K562 (cell line): Measurements from ENCODE around the gene ID1. TPM values are rescaled to one million over a fixed set of nuclear protein-coding genes. Genes with fewer than 3 reads are reported as not detected.

Experiments used
- CEBPG ChIP-seq, 3 experiments: fragments of 200-800 bp in 1 of 3; sonication (Bioruptor generic) in 1 of 3; sonication (generic) in 1 of 3; formaldehyde crosslinking in 1 of 3; IDR thresholded peaks in 2 of 3; conservative IDR thresholded peaks in 1 of 3; 2 replicates each; pipeline versions ENCODE4 v1.6.1 to v1.8.0; 2016 to 2022; ENCODE audit warnings: missing compliant biosample characterization in 2 of 3, missing genetic modification characterization in 2 of 3, mild to moderate bottlenecking in 1 of 3, missing genetic modification reagents in 1 of 3
- CTBP1 ChIP-seq: fragments of 450-650 bp; IDR thresholded peaks from 2 replicates; pipeline ENCODE4 v1.6.1; 2016; ENCODE audit warnings: borderline replicate concordance
- FOSL1 ChIP-seq: fragments of 200-800 bp; sonication (Bioruptor generic); conservative IDR thresholded peaks from 2 replicates; pipeline ENCODE4 v1.6.1; 2016; ENCODE audit warnings: missing genetic modification characterization, missing compliant biosample characterization
- JUN ChIP-seq, 2 experiments: sonication (generic) in 1 of 2; formaldehyde crosslinking in 1 of 2; IDR thresholded peaks; 2 replicates each; pipeline versions ENCODE4 v1.6.1 to v1.8.0; 2012 to 2022; ENCODE audit warnings: borderline replicate concordance in 2 of 2, mild to moderate bottlenecking in 2 of 2, improper control_type of control experiment in 1 of 2, low read depth in 1 of 2, low read length in 1 of 2, missing genetic modification reagents in 1 of 2
- NR3C1 ChIP-seq: sonication (generic); formaldehyde crosslinking; IDR thresholded peaks from 2 replicates; pipeline ENCODE4 v1.8.1; 2022; ENCODE audit warnings: missing genetic modification reagents
- SRF ChIP-seq, 2 experiments: fragments of 250-450, 450-650 bp in 1 of 2; sonication (Bioruptor Pico) in 1 of 2; sonication (generic) in 1 of 2; formaldehyde crosslinking; IDR thresholded peaks; 2 replicates each; pipeline versions ENCODE4 v1.5.0 to v1.5.1; 2020 to 2022; ENCODE audit warnings: mild to moderate bottlenecking in 1 of 2, missing genetic modification reagents in 1 of 2
- ZNF3 ChIP-seq: fragments of 250-450 bp; sonication (Bioruptor Pico); IDR thresholded peaks from 2 replicates; pipeline ENCODE4 v1.5.0; 2021; ENCODE audit warnings: mild to moderate bottlenecking, moderate library complexity
- ZNF764 ChIP-seq: fragments of 250-450 bp; sonication (Bioruptor Pico); IDR thresholded peaks from 2 replicates; pipeline ENCODE4 v1.4.0; 2020; ENCODE audit warnings: low read depth, mild to moderate bottlenecking, moderate library complexity
- polyA plus RNA-seq, 8 experiments: library from polyadenylated mRNA; depleted of rRNA in 4 of 8; stranded (reverse) in 5 of 8; unstranded in 3 of 8; fragments of >200 nt; fragmentation: Nextera tagmentation in 2 of 8; fragmentation: Illumina TruSeq in 1 of 8; extraction: Ambion mirVana in 2 of 8; extraction: Trizol in 1 of 8; gene quantifications; 2 replicates each; pipeline versions ENCODE4 v1.2.1 to v1.2.3, GENCODE V29; 2011 to 2014; ENCODE audit warnings: inconsistent platforms in 1 of 8, missing spikeins in 1 of 8
- total RNA-seq, 7 experiments: library from RNA; depleted of rRNA in 6 of 7; stranded (reverse); fragments of >200 nt in 6 of 7; fragmentation: Illumina TruSeq in 2 of 7; extraction: Trizol in 2 of 7; gene quantifications; 2 replicates each; pipeline versions ENCODE4 v1.2.1 to v1.2.3, GENCODE V29; 2011 to 2021; ENCODE audit warnings: low replicate concordance in 1 of 7
- TF ChIP-seq, protein P1 (sequence below), 2 experiments: fragments of 450-650 bp in 1 of 2; sonication (generic) in 1 of 2; formaldehyde crosslinking in 1 of 2; IDR thresholded peaks; 2 replicates each; pipeline versions ENCODE4 v1.7.1 to v1.9.0; 2016 to 2022; ENCODE audit warnings: inconsistent platforms in 1 of 2, mild to moderate bottlenecking in 1 of 2, missing genetic modification reagents in 1 of 2
- TF ChIP-seq, protein P2 (sequence below), 3 experiments: IDR thresholded peaks in 2 of 3; conservative IDR thresholded peaks in 1 of 3; 2 replicates each; pipeline ENCODE4 v1.5.1; 2011 to 2012; ENCODE audit warnings: low read length in 3 of 3, mild to moderate bottlenecking in 3 of 3, control low read depth in 2 of 3, improper control_type of control experiment in 1 of 3, inconsistent platforms in 1 of 3, low read depth in 1 of 3, mixed read lengths in 1 of 3, moderate library complexity in 1 of 3; ENCODE audit not compliant: insufficient read depth in 2 of 3

Gene ID1
- total and polyA plus RNA-seq, 9 of the 15 experiments (the other 6 are each of a cell fraction or from before 2014, with no cell fraction given), result 1.4 to 358 (median 65.0) TPM

DNA sequence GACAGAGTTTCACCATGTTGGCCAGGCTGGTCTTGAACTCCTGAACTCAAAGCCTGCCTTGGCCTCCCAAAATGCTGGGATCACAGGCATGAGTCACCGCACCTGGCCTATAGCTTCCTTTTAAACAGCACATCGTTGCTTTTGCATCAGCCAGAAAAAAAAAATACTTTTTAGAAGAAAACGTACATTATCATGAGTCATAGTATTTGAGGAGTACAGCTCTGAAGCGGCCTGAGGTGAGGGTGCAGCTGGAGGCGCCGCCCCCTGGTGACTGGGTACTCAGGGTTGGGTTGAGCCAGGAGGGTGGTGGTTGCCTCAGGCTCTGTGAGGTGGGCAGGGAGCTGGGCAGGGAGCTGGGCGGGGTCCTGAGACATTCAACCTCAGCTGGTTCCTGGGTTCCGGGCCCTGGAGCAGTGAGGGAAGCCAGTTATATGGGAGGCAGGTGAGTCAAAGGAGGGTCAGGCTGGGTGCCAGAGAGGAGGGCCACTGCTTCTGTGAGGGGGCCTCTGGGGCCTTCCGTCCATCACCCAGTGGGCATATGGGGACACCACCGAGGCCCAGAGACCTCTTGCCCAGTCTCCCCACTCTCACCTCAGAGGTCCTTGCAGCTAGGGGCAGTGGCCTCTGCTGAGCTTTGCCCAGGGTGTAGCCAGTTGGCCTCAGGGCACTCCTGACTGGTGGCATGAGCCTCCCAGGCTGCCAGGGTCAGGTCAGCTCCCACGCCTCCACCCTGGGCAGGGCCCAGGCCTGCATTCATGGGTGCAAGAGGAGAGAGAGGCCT, 11.7 kb upstream of the ID1 start (continued):
- TF ChIP-seq, protein P1, sequence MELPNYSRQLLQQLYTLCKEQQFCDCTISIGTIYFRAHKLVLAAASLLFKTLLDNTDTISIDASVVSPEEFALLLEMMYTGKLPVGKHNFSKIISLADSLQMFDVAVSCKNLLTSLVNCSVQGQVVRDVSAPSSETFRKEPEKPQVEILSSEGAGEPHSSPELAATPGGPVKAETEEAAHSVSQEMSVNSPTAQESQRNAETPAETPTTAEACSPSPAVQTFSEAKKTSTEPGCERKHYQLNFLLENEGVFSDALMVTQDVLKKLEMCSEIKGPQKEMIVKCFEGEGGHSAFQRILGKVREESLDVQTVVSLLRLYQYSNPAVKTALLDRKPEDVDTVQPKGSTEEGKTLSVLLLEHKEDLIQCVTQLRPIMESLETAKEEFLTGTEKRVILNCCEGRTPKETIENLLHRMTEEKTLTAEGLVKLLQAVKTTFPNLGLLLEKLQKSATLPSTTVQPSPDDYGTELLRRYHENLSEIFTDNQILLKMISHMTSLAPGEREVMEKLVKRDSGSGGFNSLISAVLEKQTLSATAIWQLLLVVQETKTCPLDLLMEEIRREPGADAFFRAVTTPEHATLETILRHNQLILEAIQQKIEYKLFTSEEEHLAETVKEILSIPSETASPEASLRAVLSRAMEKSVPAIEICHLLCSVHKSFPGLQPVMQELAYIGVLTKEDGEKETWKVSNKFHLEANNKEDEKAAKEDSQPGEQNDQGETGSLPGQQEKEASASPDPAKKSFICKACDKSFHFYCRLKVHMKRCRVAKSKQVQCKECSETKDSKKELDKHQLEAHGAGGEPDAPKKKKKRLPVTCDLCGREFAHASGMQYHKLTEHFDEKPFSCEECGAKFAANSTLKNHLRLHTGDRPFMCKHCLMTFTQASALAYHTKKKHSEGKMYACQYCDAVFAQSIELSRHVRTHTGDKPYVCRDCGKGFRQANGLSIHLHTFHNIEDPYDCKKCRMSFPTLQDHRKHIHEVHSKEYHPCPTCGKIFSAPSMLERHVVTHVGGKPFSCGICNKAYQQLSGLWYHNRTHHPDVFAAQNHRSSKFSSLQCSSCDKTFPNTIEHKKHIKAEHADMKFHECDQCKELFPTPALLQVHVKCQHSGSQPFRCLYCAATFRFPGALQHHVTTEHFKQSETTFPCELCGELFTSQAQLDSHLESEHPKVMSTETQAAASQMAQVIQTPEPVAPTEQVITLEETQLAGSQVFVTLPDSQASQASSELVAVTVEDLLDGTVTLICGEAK (IDR thresholded peaks at IDR 0.05), result no peak
- TF ChIP-seq, protein P1 (CRISPR knock-in tag; IDR thresholded peaks at IDR 0.05), result no peak
- TF ChIP-seq NR3C1 (CRISPR knock-in tag) (no peak), CEBPG (CRISPR knock-in tag; IDR thresholded peaks at IDR 0.05) (peak; percentile 88), CEBPG (tag; conservative IDR thresholded peaks at IDR 0.05 in 1 of 2, IDR thresholded peaks at IDR 0.05 in 1 of 2) (peak in 1 of 2 experiments; percentile 56; a peak in 2 of 4 replicates), ZNF3 (CRISPR knock-in tag) (no peak), ZNF764 (CRISPR knock-in tag) (0 out of 2 replicates have a peak, but pooled peaks have one; percentile 42), FOSL1 (tag) (peak; percentile 86), CTBP1 (0 out of 2 replicates have a peak, but pooled peaks have one; percentile 29), JUN (IDR thresholded peaks at IDR 0.05; ENCODE audit: borderline replicate concordance, low read depth, low read length) (peak; percentile 75; the same call in 1 of the 2 replicates), JUN (CRISPR knock-in tag; IDR thresholded peaks at IDR 0.05; ENCODE audit: borderline replicate concordance) (no peak), SRF (CRISPR knock-in tag; IDR thresholded peaks at IDR 0.05) (no peak)
- TF ChIP-seq, protein P2, sequence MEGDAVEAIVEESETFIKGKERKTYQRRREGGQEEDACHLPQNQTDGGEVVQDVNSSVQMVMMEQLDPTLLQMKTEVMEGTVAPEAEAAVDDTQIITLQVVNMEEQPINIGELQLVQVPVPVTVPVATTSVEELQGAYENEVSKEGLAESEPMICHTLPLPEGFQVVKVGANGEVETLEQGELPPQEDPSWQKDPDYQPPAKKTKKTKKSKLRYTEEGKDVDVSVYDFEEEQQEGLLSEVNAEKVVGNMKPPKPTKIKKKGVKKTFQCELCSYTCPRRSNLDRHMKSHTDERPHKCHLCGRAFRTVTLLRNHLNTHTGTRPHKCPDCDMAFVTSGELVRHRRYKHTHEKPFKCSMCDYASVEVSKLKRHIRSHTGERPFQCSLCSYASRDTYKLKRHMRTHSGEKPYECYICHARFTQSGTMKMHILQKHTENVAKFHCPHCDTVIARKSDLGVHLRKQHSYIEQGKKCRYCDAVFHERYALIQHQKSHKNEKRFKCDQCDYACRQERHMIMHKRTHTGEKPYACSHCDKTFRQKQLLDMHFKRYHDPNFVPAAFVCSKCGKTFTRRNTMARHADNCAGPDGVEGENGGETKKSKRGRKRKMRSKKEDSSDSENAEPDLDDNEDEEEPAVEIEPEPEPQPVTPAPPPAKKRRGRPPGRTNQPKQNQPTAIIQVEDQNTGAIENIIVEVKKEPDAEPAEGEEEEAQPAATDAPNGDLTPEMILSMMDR (IDR thresholded peaks at IDR 0.05 in 2 of 3, conservative IDR thresholded peaks at IDR 0.05 in 1 of 3; ENCODE audit: insufficient read depth in 2 of 3, low read depth in 1 of 3, low read length in 3 of 3), result peak in 1 of 3 experiments; percentile 2; a peak in 1 of 6 replicates
